K562 (cell line): Measurements from ENCODE around the gene FOXN1. TPM values are rescaled to one million over a fixed set of nuclear protein-coding genes. Genes with fewer than 3 reads are reported as not detected.

Experiments used
- ATAC-seq: fragments of 200-7000 bp; cut with Tn5 transposase; 3 replicates; pipeline ENCODE4 v1.9.1; 2020; ENCODE audit warnings: moderate library complexity
- BruUV-seq: library from RNA; stranded (reverse); fragments of 400-500 nt; replicated peaks from 2 replicates; lab custom pipeline; 2021; lab: Mats Ljungman, UMichigan
- CTCF ChIA-PET: fragments of 300-600 bp; formaldehyde crosslinking; extraction: SDS; loops from one replicate; lab custom pipeline; 2021; ENCODE audit warnings: low intra/inter-chr PET ratio; lab: Yijun Ruan, JAX
- POLR2A ChIA-PET: fragments of 300-600, 350-650 bp; sonication (Branson Sonifier 250); formaldehyde crosslinking; extraction: SDS; loops from one replicate; lab custom pipeline; 2021; ENCODE audit warnings: antibody characterized with exemption, inconsistent platforms; lab: Yijun Ruan, JAX
- DNase-seq, 4 experiments: peaks; one replicate each; pipeline versions ENCODE4 v3.0.0 to v3.0.0-alpha.2; 2011 to 2018; ENCODE audit warnings: low spot score in 3 of 4, mixed read lengths in 3 of 4; ENCODE audit errors: extremely low read depth in 1 of 4
- FAIRE-seq: peaks from 2 replicates; lab custom pipeline; 2011; peaks lifted over from hg19 to GRCh38; lab: Jason Lieb, UNC
- H2AFZ ChIP-seq: 2 replicates; pipeline ENCODE4 v1.6.0; 2011; ENCODE audit warnings: low read depth, low read length, control low read depth, inconsistent platforms
- H3K27ac ChIP-seq: fragments of 200-600 bp; 3 replicates; pipeline ENCODE4 v1.8.0; 2011; ENCODE audit warnings: low read depth, mild to moderate bottlenecking, control low read depth, inconsistent platforms, low read length, moderate library complexity, mixed read lengths; ENCODE audit errors: extremely low read depth
- H3K27me3 ChIP-seq, 2 experiments: fragments of 300-600 bp in 1 of 2; 2 replicates in 1 of 2; 3 replicates in 1 of 2; pipeline versions ENCODE4 v1.6.0 to v1.8.0; 2011; ENCODE audit warnings: inconsistent platforms in 2 of 2, low read length in 2 of 2, mild to moderate bottlenecking in 1 of 2, mixed read lengths in 1 of 2, moderate library complexity in 1 of 2; ENCODE audit not compliant: control insufficient read depth in 2 of 2, insufficient read depth in 2 of 2
- H3K36me3 ChIP-seq: fragments of 300-600 bp; 3 replicates; pipeline ENCODE4 v1.8.0; 2011; ENCODE audit warnings: mild to moderate bottlenecking, low read length, inconsistent platforms; ENCODE audit not compliant: control insufficient read depth, insufficient read depth
- H3K4me1 ChIP-seq, 2 experiments: fragments of 200-600 bp in 1 of 2; replicated peaks in 1 of 2; 2 replicates in 1 of 2; 3 replicates in 1 of 2; pipeline versions ENCODE4 v1.5.1 to v1.8.0; 2011; ENCODE audit warnings: inconsistent platforms in 2 of 2, low read length in 2 of 2, mild to moderate bottlenecking in 1 of 2, mixed read lengths in 1 of 2, moderate library complexity in 1 of 2; ENCODE audit not compliant: control insufficient read depth in 2 of 2, insufficient read depth in 2 of 2
- H3K4me2 ChIP-seq: 2 replicates; pipeline ENCODE4 v1.6.1; 2011; ENCODE audit warnings: low read length, control low read depth, inconsistent platforms, mixed read lengths; ENCODE audit not compliant: insufficient read depth
- H3K4me3 ChIP-seq: fragments of 200-600 bp; sonication (generic), shearing (Covaris generic); 2 replicates; pipeline ENCODE4 v1.5.1; 2016; ENCODE audit warnings: control low read depth, inconsistent platforms
- H3K79me2 ChIP-seq: fragments of 200-600 bp; 3 replicates; pipeline ENCODE4 v1.8.0; 2011; ENCODE audit warnings: low read length, inconsistent platforms; ENCODE audit not compliant: control insufficient read depth, insufficient read depth
- H3K9ac ChIP-seq, 2 experiments: 2 replicates each; pipeline versions ENCODE4 v1.6.0 to v1.6.1; 2011; ENCODE audit warnings: low read depth in 2 of 2, low read length in 2 of 2, control low read depth in 1 of 2, inconsistent platforms in 1 of 2, mild to moderate bottlenecking in 1 of 2, mixed read lengths in 1 of 2; ENCODE audit not compliant: insufficient read depth in 1 of 2
- H3K9me1 ChIP-seq: one replicate; pipeline ENCODE4 v1.6.0; 2011; ENCODE audit warnings: inconsistent platforms, mild to moderate bottlenecking, low read length, moderate library complexity; ENCODE audit not compliant: control insufficient read depth, insufficient read depth
- H3K9me3 ChIP-seq: replicated peaks from 2 replicates; pipeline ENCODE4 v1.5.1; 2011; ENCODE audit warnings: low read depth, low read length, inconsistent platforms; ENCODE audit not compliant: control insufficient read depth, insufficient read depth
- H4K20me1 ChIP-seq: replicated peaks from 2 replicates; pipeline ENCODE4 v1.6.1; 2011; ENCODE audit warnings: low read length, inconsistent platforms, mixed read lengths; ENCODE audit not compliant: control insufficient read depth, insufficient read depth
- ARID2 ChIP-seq: fragments of 450-650 bp; IDR thresholded peaks from 2 replicates; pipeline ENCODE4 v1.6.1; 2017; ENCODE audit warnings: antibody characterized with exemption, mild to moderate bottlenecking
- BHLHE40 ChIP-seq: IDR thresholded peaks from 2 replicates; pipeline ENCODE4 v1.6.1; 2011; ENCODE audit warnings: low read length, improper control_type of control experiment
- CBFA2T3 ChIP-seq: fragments of 450-650 bp; IDR thresholded peaks from 2 replicates; pipeline ENCODE4 v1.6.1; 2017
- CC2D1A ChIP-seq: fragments of 450-650 bp; IDR thresholded peaks from 2 replicates; pipeline ENCODE4 v1.6.1; 2017; ENCODE audit warnings: mild to moderate bottlenecking
- CTCFL ChIP-seq: IDR thresholded peaks from 2 replicates; pipeline ENCODE4 v1.6.1; 2011; ENCODE audit warnings: borderline replicate concordance, low read depth, mild to moderate bottlenecking, moderate library complexity, low read length; ENCODE audit not compliant: insufficient read depth, poor library complexity, severe bottlenecking
- HDAC2 ChIP-seq: fragments of 450-650 bp; IDR thresholded peaks from 2 replicates; pipeline ENCODE4 v1.6.1; 2016; ENCODE audit warnings: mild to moderate bottlenecking
- JUND ChIP-seq, 2 experiments: IDR thresholded peaks; 2 replicates in 1 of 2; 3 replicates in 1 of 2; pipeline ENCODE4 v1.6.1; 2011; ENCODE audit warnings: borderline replicate concordance in 2 of 2, low read depth in 2 of 2, low read length in 2 of 2, improper control_type of control experiment in 1 of 2, missing biosample characterization in 1 of 2, missing genetic modification characterization in 1 of 2, missing genetic modification reagents in 1 of 2
- KDM1A ChIP-seq, 2 experiments: fragments of 450-650 bp; IDR thresholded peaks; 2 replicates each; pipeline ENCODE4 v1.6.1; 2016; ENCODE audit warnings: mild to moderate bottlenecking in 2 of 2
- RAD21 ChIP-seq, 2 experiments: fragments of 250-450 bp in 1 of 2; fragments of 450-650 bp in 1 of 2; sonication (Bioruptor Pico) in 1 of 2; formaldehyde crosslinking in 1 of 2; IDR thresholded peaks in 1 of 2; conservative IDR thresholded peaks in 1 of 2; 2 replicates each; pipeline versions ENCODE4 v1.4.0 to v1.8.0; 2020 to 2022; ENCODE audit warnings: mild to moderate bottlenecking in 2 of 2, moderate library complexity in 1 of 2
- RCOR1 ChIP-seq, 2 experiments: IDR thresholded peaks; 2 replicates each; pipeline ENCODE4 v1.6.1; 2012; ENCODE audit warnings: low read depth in 2 of 2, low read length in 2 of 2, borderline replicate concordance in 1 of 2, improper control_type of control experiment in 1 of 2
- SLC30A9 ChIP-seq: fragments of 250-450 bp; sonication (Bioruptor Pico); IDR thresholded peaks from 2 replicates; pipeline ENCODE4 v1.8.0; 2022; ENCODE audit warnings: mild to moderate bottlenecking, moderate library complexity
- SMC3 ChIP-seq: conservative IDR thresholded peaks from 2 replicates; pipeline ENCODE4 v1.6.1; 2011; ENCODE audit warnings: low read depth, low read length, improper control_type of control experiment; ENCODE audit not compliant: insufficient read depth
- TFAP4 ChIP-seq: sonication (generic); formaldehyde crosslinking; IDR thresholded peaks from 2 replicates; pipeline ENCODE4 v1.8.0; 2022; ENCODE audit warnings: missing genetic modification reagents, mild to moderate bottlenecking, moderate library complexity, borderline replicate concordance
- ZNF121 ChIP-seq: sonication (generic); formaldehyde crosslinking; conservative IDR thresholded peaks from 2 replicates; pipeline ENCODE4 v1.8.0; 2022; ENCODE audit warnings: missing genetic modification reagents
- ZNF23 ChIP-seq: fragments of 250-450 bp; sonication (Bioruptor Pico); IDR thresholded peaks from 2 replicates; pipeline ENCODE4 v1.4.0; 2020; ENCODE audit warnings: mild to moderate bottlenecking
- ZNF511 ChIP-seq: sonication (generic); formaldehyde crosslinking; IDR thresholded peaks from 2 replicates; pipeline ENCODE4 v1.8.0; 2022; ENCODE audit warnings: mild to moderate bottlenecking, missing genetic modification reagents
- WGBS: fragments of 100-300 bp; shearing (Covaris generic); methylation state at CpG from one replicate; pipeline ENCODE4 v1.1.6; 2016; ENCODE audit warnings: low coverage, mixed read lengths; ENCODE audit not compliant: insufficient coverage; ENCODE audit errors: missing lambda C conversion rate; 5-methylcytosine and 5-hydroxymethylcytosine counted together
- in situ Hi-C: fragments of 300-500 bp; cut with MboI; formaldehyde crosslinking; loops from 4 replicates; pipeline ENCODE4 v1.15.0; 2018; ENCODE audit warnings: inconsistent platforms, mixed read lengths
- intact Hi-C: fragments of 100-400 bp; cut with micrococcal nuclease; formaldehyde crosslinking; loops from 2 replicates; pipeline ENCODE4 v1.14.2; 2022
- polyA plus RNA-seq, 8 experiments: library from polyadenylated mRNA; depleted of rRNA in 4 of 8; stranded (reverse) in 5 of 8; unstranded in 3 of 8; fragments of >200 nt; fragmentation: Nextera tagmentation in 2 of 8; fragmentation: Illumina TruSeq in 1 of 8; extraction: Ambion mirVana in 2 of 8; extraction: Trizol in 1 of 8; gene quantifications; 2 replicates each; pipeline versions ENCODE4 v1.2.1 to v1.2.3, GENCODE V29; 2011 to 2014; ENCODE audit warnings: inconsistent platforms in 1 of 8, missing spikeins in 1 of 8
- total RNA-seq, 7 experiments: library from RNA; depleted of rRNA in 6 of 7; stranded (reverse); fragments of >200 nt in 6 of 7; fragmentation: Illumina TruSeq in 2 of 7; extraction: Trizol in 2 of 7; gene quantifications; 2 replicates each; pipeline versions ENCODE4 v1.2.1 to v1.2.3, GENCODE V29; 2011 to 2021; ENCODE audit warnings: low replicate concordance in 1 of 7

FOXN1 gene
- total and polyA plus RNA-seq, 9 of the 15 experiments (the other 6 are each of a cell fraction or from before 2014, with no cell fraction given), result not detected

GRCh38 chr17:28494445-28495188 is 11.5 kb upstream of the FOXN1 start:
- ChIA-PET CTCF (interaction anchor here (2.9 to 4.5 kb wide), 2 partner anchors 46 to 119 kb away, joined by 16 to 69 read pairs; partner anchors contain the start of gene RSKR), POLR2A (interaction anchor here (0.5 to 1.2 kb wide), 4 partner anchors 53 to 1111 kb away, joined by 3 read pairs; no protein-coding TSS in a partner anchor)
- FAIRE-seq (peak; percentile 95), ATAC-seq (peak; percentile 94), DNase-seq (peak; percentile 81 to 89 (median 88))
- Histone ChIP-seq H3K36me3 (no peaks in the 10 kb centered on the region), H4K20me1 (peaks cover 13% of the 10 kb centered on the region; the same call in 1 of the 2 replicates), H3K4me3 (no peak overlapping the region), H3K4me1 (peaks cover 0 to 10% of the 10 kb centered on the region in 2 experiments; a peak in 1 of 5 replicates), H3K9me1 (no peaks in the 10 kb centered on the region), H3K9ac (no peak overlapping the region), H3K4me2 (no peak overlapping the region), H3K27me3 (peaks cover 6 to 47% of the 10 kb centered on the region in 2 experiments; a peak in 4 of 5 replicates), H2AFZ (no peak overlapping the region), H3K27ac (no peak overlapping the region), H3K79me2 (no peaks in the 10 kb centered on the region), H3K9me3 (no peaks in the 10 kb centered on the region)
- WGBS, result 17% methylated on average over 15 of the region's 15 CpGs
- no TSS peak for BruUV-seq
- in situ Hi-C loops, result loop anchor here (5.0 kb wide), 1 partner anchor 43 kb away; no protein-coding TSS in a partner anchor
- intact Hi-C loops, result loop anchor here (1.0 to 2.0 kb wide), 2 partner anchors 46 to 118 kb away; no protein-coding TSS in a partner anchor
- TF ChIP-seq CTCFL (peak; percentile 46), CBFA2T3 (no peak), RAD21 (CRISPR knock-in tag; conservative IDR thresholded peaks at IDR 0.05 in 1 of 2, IDR thresholded peaks at IDR 0.05 in 1 of 2) (peak; percentile 89 to 97), SLC30A9 (CRISPR knock-in tag) (no peak), TFAP4 (CRISPR knock-in tag) (0 out of 2 replicates have a peak, but pooled peaks have one; percentile 10), CC2D1A (peak; percentile 40; the same call in 1 of the 2 replicates), ZNF511 (CRISPR knock-in tag) (no peak), BHLHE40 (0 out of 2 replicates have a peak, but pooled peaks have one; percentile 4), HDAC2 (0 out of 2 replicates have a peak, but pooled peaks have one; percentile 32), ZNF121 (CRISPR knock-in tag) (no peak), ARID2 (peak; percentile 82; the same call in 1 of the 2 replicates), RCOR1 (IDR thresholded peaks at IDR 0.05; ENCODE audit: borderline replicate concordance in 1 of 2, low read depth in 2 of 2, low read length in 2 of 2) (peak in 1 of 2 experiments; percentile 90; a peak in 2 of 4 replicates), SMC3 (peak; percentile 99), JUND (IDR thresholded peaks at IDR 0.05; ENCODE audit: borderline replicate concordance, low read depth, low read length) (peak; percentile 14; the same call in 1 of the 2 replicates), JUND (tag; IDR thresholded peaks at IDR 0.05; ENCODE audit: borderline replicate concordance, low read depth, low read length) (no peak), ZNF23 (CRISPR knock-in tag) (no peak), KDM1A (IDR thresholded peaks at IDR 0.05) (peak in 1 of 2 experiments; percentile 40; a peak in 1 of 4 replicates)
